HepG2 (cell line): Measurements from ENCODE around the gene ANKS1B. TPM values are rescaled to one million over a fixed set of nuclear protein-coding genes. Genes with fewer than 3 reads are reported as not detected.

Experiments
- ATAC-seq: fragments of 200-7000 bp; cut with Tn5 transposase; 3 replicates; pipeline ENCODE4 v1.9.1; 2020; ENCODE audit warnings: mild to moderate bottlenecking, moderate library complexity
- BruUV-seq: library from RNA; stranded (reverse); fragments of 400-500 nt; replicated peaks from 2 replicates; lab custom pipeline; 2021; lab: Mats Ljungman, UMichigan
- CTCF ChIA-PET: fragments of 300-600 bp; formaldehyde crosslinking; extraction: SDS; loops from one replicate; lab custom pipeline; 2021; ENCODE audit warnings: low total read pairs, inconsistent platforms, low intra/inter-chr PET ratio; lab: Yijun Ruan, JAX
- POLR2A ChIA-PET: fragments of 350-600 bp; sonication (Branson Sonifier 250); formaldehyde crosslinking; loops from one replicate; lab custom pipeline; 2020; ENCODE audit warnings: antibody characterized with exemption, inconsistent platforms; lab: Yijun Ruan, JAX
- DNase-seq: peaks from one replicate; pipeline ENCODE4 v3.0.0-alpha.2; 2015; ENCODE audit warnings: low spot score
- FAIRE-seq: peaks from 3 replicates; lab custom pipeline; 2011; peaks lifted over from hg19 to GRCh38; lab: Jason Lieb, UNC
- H2AFZ ChIP-seq: one replicate; pipeline ENCODE4 v1.6.1; 2011; ENCODE audit warnings: low read length, inconsistent platforms
- H3K27ac ChIP-seq: fragments of 300-600 bp; 3 replicates; pipeline ENCODE4 v1.8.0; 2011; ENCODE audit warnings: mixed run types, mild to moderate bottlenecking, mixed read lengths, low read length, inconsistent platforms; ENCODE audit not compliant: insufficient read depth; ENCODE audit errors: extremely low read length
- H3K27me3 ChIP-seq, 2 experiments: fragments of 200-600 bp in 1 of 2; 2 replicates in 1 of 2; 3 replicates in 1 of 2; pipeline versions ENCODE4 v1.6.0 to v1.8.0; 2011; ENCODE audit warnings: low read length in 2 of 2, mild to moderate bottlenecking in 2 of 2, moderate library complexity in 2 of 2, inconsistent platforms in 1 of 2; ENCODE audit not compliant: insufficient read depth in 2 of 2, control insufficient read depth in 1 of 2
- H3K36me3 ChIP-seq, 2 experiments: fragments of 200-600 bp in 1 of 2; replicated peaks in 1 of 2; 2 replicates in 1 of 2; 3 replicates in 1 of 2; pipeline versions ENCODE4 v1.5.1 to v1.8.0; 2011; ENCODE audit warnings: low read length in 2 of 2, inconsistent platforms in 1 of 2; ENCODE audit not compliant: insufficient read depth in 2 of 2, control insufficient read depth in 1 of 2
- H3K4me1 ChIP-seq: 2 replicates; pipeline ENCODE4 v1.5.1; 2012; ENCODE audit warnings: low read length, inconsistent platforms; ENCODE audit not compliant: insufficient read depth
- H3K4me2 ChIP-seq: 2 replicates; pipeline ENCODE4 v1.6.0; 2011; ENCODE audit warnings: low read depth, low read length, inconsistent platforms
- H3K4me3 ChIP-seq, 3 experiments: fragments of 200-600 bp in 1 of 3; sonication (generic), shearing (Covaris generic) in 1 of 3; replicated peaks in 1 of 3; 2 replicates each; pipeline ENCODE4 v1.5.1; 2011 to 2016; ENCODE audit warnings: low read length in 3 of 3, inconsistent platforms in 2 of 3, low read depth in 2 of 3, mild to moderate bottlenecking in 2 of 3, control low read depth in 1 of 3, mixed read lengths in 1 of 3; ENCODE audit not compliant: insufficient read depth in 1 of 3
- H3K79me2 ChIP-seq: one replicate; pipeline ENCODE4 v1.6.1; 2011; ENCODE audit warnings: low read length, inconsistent platforms; ENCODE audit not compliant: insufficient read depth
- H3K9ac ChIP-seq: 2 replicates; pipeline ENCODE4 v1.6.0; 2011; ENCODE audit warnings: mild to moderate bottlenecking, low read depth, low read length, inconsistent platforms; ENCODE audit not compliant: insufficient read depth
- H3K9me3 ChIP-seq: 2 replicates; pipeline ENCODE4 v1.5.1; 2012; ENCODE audit warnings: mild to moderate bottlenecking, low read length
- H4K20me1 ChIP-seq: 2 replicates; pipeline ENCODE4 v1.6.0; 2011; ENCODE audit warnings: inconsistent platforms, mild to moderate bottlenecking, low read length, moderate library complexity; ENCODE audit not compliant: insufficient read depth
- ARNT ChIP-seq: fragments of 450-650 bp; IDR thresholded peaks from 2 replicates; pipeline ENCODE4 v1.6.1; 2017
- ASH2L ChIP-seq: fragments of 300-600, 200-600 bp; sonication (generic); IDR thresholded peaks from 2 replicates; pipeline ENCODE4 v1.7.0; 2017; ENCODE audit warnings: low read depth, mild to moderate bottlenecking, moderate library complexity, mixed read lengths, low read length; ENCODE audit not compliant: insufficient read length
- CHCHD3 ChIP-seq: sonication (generic); formaldehyde crosslinking; IDR thresholded peaks from 2 replicates; pipeline ENCODE4 v1.8.0; 2022; ENCODE audit warnings: mild to moderate bottlenecking, missing genetic modification reagents, moderate library complexity
- JARID2 ChIP-seq: sonication (generic); formaldehyde crosslinking; IDR thresholded peaks from 2 replicates; pipeline ENCODE4 v1.8.1; 2023; ENCODE audit warnings: missing genetic modification reagents, inconsistent platforms; ENCODE audit not compliant: insufficient replicate concordance
- KDM4B ChIP-seq: sonication (generic); formaldehyde crosslinking; IDR thresholded peaks from 2 replicates; pipeline ENCODE4 v1.4.0; 2020; ENCODE audit warnings: missing genetic modification reagents
- NR3C1 ChIP-seq: sonication (generic); formaldehyde crosslinking; IDR thresholded peaks from 2 replicates; pipeline ENCODE4 v1.4.0; 2020; ENCODE audit warnings: missing genetic modification reagents
- PATZ1 ChIP-seq: sonication (generic); formaldehyde crosslinking; IDR thresholded peaks from 2 replicates; pipeline ENCODE4 v1.4.0; 2020; ENCODE audit warnings: missing genetic modification reagents
- SP2 ChIP-seq: sonication (generic); formaldehyde crosslinking; IDR thresholded peaks from 2 replicates; pipeline ENCODE4 v1.5.1; 2020; ENCODE audit warnings: mild to moderate bottlenecking, missing genetic modification reagents
- TCF7 ChIP-seq: sonication (generic); IDR thresholded peaks from 2 replicates; pipeline ENCODE4 v1.6.1; 2016; ENCODE audit warnings: antibody characterized with exemption, low read depth
- TERF1 ChIP-seq: sonication (generic); formaldehyde crosslinking; IDR thresholded peaks from 2 replicates; pipeline ENCODE4 v1.8.0; 2022; ENCODE audit warnings: mild to moderate bottlenecking, missing genetic modification reagents, moderate library complexity
- TFDP2 ChIP-seq: sonication (generic); formaldehyde crosslinking; IDR thresholded peaks from 2 replicates; pipeline ENCODE4 v1.4.0; 2020; ENCODE audit warnings: missing genetic modification reagents
- ZNF143 ChIP-seq: sonication (generic); formaldehyde crosslinking; IDR thresholded peaks from 2 replicates; pipeline ENCODE4 v1.4.0; 2020; ENCODE audit warnings: missing genetic modification reagents
- ZNF503 ChIP-seq: sonication (generic); formaldehyde crosslinking; IDR thresholded peaks from 2 replicates; pipeline ENCODE4 v1.4.0; 2020; ENCODE audit warnings: missing genetic modification reagents
- ZNF546 ChIP-seq: sonication (generic); formaldehyde crosslinking; conservative IDR thresholded peaks from 2 replicates; pipeline ENCODE4 v1.8.1; 2023; ENCODE audit warnings: mild to moderate bottlenecking, missing genetic modification reagents
- ZUFSP ChIP-seq: sonication (generic); formaldehyde crosslinking; IDR thresholded peaks from 2 replicates; pipeline ENCODE4 v1.9.0; 2021; ENCODE audit warnings: missing genetic modification reagents, mild to moderate bottlenecking, borderline replicate concordance
- WGBS: methylation state at CpG from one replicate; pipeline ENCODE4 v1.1.6; 2017; ENCODE audit warnings: low lambda C conversion rate; 5-methylcytosine and 5-hydroxymethylcytosine counted together
- in situ Hi-C: cut with HindIII; loops from 2 replicates; pipeline ENCODE4 v1.10.0; 2017; ENCODE audit warnings: low pct_unique_long_range_greater_than_20kb; ENCODE audit not compliant: extremely low pct_ligation_motif_present
- intact Hi-C: fragments of 100-400 bp; cut with micrococcal nuclease; formaldehyde crosslinking; loops from one replicate; pipeline ENCODE4 v1.10.0; 2022; ENCODE audit not compliant: unreplicated experiment
- polyA plus RNA-seq, 8 experiments: library from polyadenylated mRNA; depleted of rRNA in 3 of 8; stranded (reverse) in 7 of 8; unstranded in 1 of 8; fragments of >200 nt; fragmentation: Illumina TruSeq in 4 of 8; extraction: Trizol in 4 of 8; gene quantifications; 2 replicates each; pipeline versions ENCODE4 v1.2.1 to v1.2.3, GENCODE V29; 2011 to 2016; ENCODE audit warnings: low read depth in 4 of 8, missing spikeins in 1 of 8, mixed read lengths in 1 of 8; ENCODE audit not compliant: insufficient read depth in 1 of 8
- total RNA-seq, 5 experiments: library from RNA; depleted of rRNA; stranded (reverse); fragments of >200 nt; fragmentation: Illumina TruSeq; extraction: Trizol; gene quantifications; 2 replicates each; pipeline ENCODE4 v1.2.3, GENCODE V29; 2016; ENCODE audit warnings: low read depth in 1 of 5

Gene ANKS1B
- total and polyA plus RNA-seq, 2 of the 13 experiments (the other 11 are each of a cell fraction or from before 2014, with no cell fraction given): 0.15 TPM; not detected in 1

GRCh38 chr12:99277591-99278379 is 707.0 kb downstream of the ANKS1B start (continued):
- TF ChIP-seq ZNF503 (CRISPR knock-in tag) (no peak), TFDP2 (CRISPR knock-in tag) (no peak), ARNT (no peak), NR3C1 (CRISPR knock-in tag) (no peak), ZNF546 (CRISPR knock-in tag) (no peak)

- intact Hi-C loops: no loop called here
- H3K9ac ChIP-seq: no peak overlapping the region
- H3K79me2 ChIP-seq: no peaks in the 10 kb centered on the region
- no peak overlapping the region for H2AFZ ChIP-seq
- BruUV-seq: no TSS peak
- H3K27me3 ChIP-seq: no peaks in the 10 kb centered on the region
- FAIRE-seq: no peak
- no peaks in the 10 kb centered on the region for H3K36me3 ChIP-seq
- no peak for ATAC-seq
- peaks cover 13% of the 10 kb centered on the region for H3K9me3 ChIP-seq
- no peaks in the 10 kb centered on the region for H3K4me1 ChIP-seq
- H3K27ac ChIP-seq: no peak overlapping the region
- H3K4me3 ChIP-seq: no peak overlapping the region
- in situ Hi-C loops: no loop called here
- no peak overlapping the region for H3K4me2 ChIP-seq
- ChIA-PET CTCF (no interaction called here), POLR2A (no interaction called here)
- H4K20me1 ChIP-seq: no peaks in the 10 kb centered on the region
- 54% methylated on average over 3 of the region's 3 CpGs for WGBS
- DNase-seq: no peak
- TF ChIP-seq ZNF143 (CRISPR knock-in tag): no peak
- no peak for TF ChIP-seq ZUFSP (CRISPR knock-in tag)
- TF ChIP-seq ASH2L: no peak
- TF ChIP-seq PATZ1 (CRISPR knock-in tag): no peak
- no peak for TF ChIP-seq TCF7
- TF ChIP-seq CHCHD3 (CRISPR knock-in tag): no peak
- TF ChIP-seq TERF1 (CRISPR knock-in tag): no peak
- TF ChIP-seq KDM4B (CRISPR knock-in tag): no peak
- no peak for TF ChIP-seq SP2 (CRISPR knock-in tag)
- TF ChIP-seq JARID2: no peak
Observed at GRCh38 chr12:99271071-99271470, 713.7 kb downstream of the ANKS1B start.
